Stimulated activated CD4-positive, alpha-beta T cell treated with anti-CD3 and anti-CD28 coated beads, Interleukin-15, amount 100 ng/mL, for 24 hours (primary cell): ENCODE measurements around the gene TMA7.
"Not testable (repeated sequence)": the region's sequence is repeated elsewhere in the genome, so short reads cannot be mapped to it uniquely, and the experiment has no call there.

ENCODE experiments used
- DNase-seq: peaks from one replicate; pipeline ENCODE4 v3.0.0-alpha.2; 2020

The TMA7 gene

GRCh38 chr3:48439820-48440589 lies at the start of gene TMA7, which contains the start of gene CCDC51:
TSS of gene TMA7 (plus strand) at chr3:48440257. CDS start at chr3:48440297, 40 bp downstream.
TSS of gene CCDC51 (minus strand) at chr3:48440119. CDS start at chr3:48435128, 4,991 bp downstream.
- peak; percentile 99 for DNase-seq

GRCh38 chr3:48394391-48394790 lies 45.7 kb upstream of the TMA7 start:
- DNase-seq = no peak

- DNase-seq = no peak
Measured at GRCh38 chr3:48395714-48396113, 44.3 kb upstream of the TMA7 start.

GRCh38 chr3:48397767-48398681 lies 42.0 kb upstream of the TMA7 start:
- no peak for DNase-seq

- DNase-seq = no peak
Measured at GRCh38 chr3:48398701-48399386, 41.2 kb upstream of the TMA7 start.

- no peak for DNase-seq
Measured at GRCh38 chr3:48399387-48400172, 40.5 kb upstream of the TMA7 start.

GRCh38 chr3:48400824-48401433 lies 39.1 kb upstream of the TMA7 start:
- peak; percentile 70 for DNase-seq

- not testable (repeated sequence) for DNase-seq
Measured at GRCh38 chr3:48401434-48401901, 38.6 kb upstream of the TMA7 start.

GRCh38 chr3:48402281-48402732 lies 37.8 kb upstream of the TMA7 start:
- DNase-seq = no peak

GRCh38 chr3:48402907-48403306 lies 37.1 kb upstream of the TMA7 start:
- no peak for DNase-seq

- DNase-seq = no peak
Measured at GRCh38 chr3:48403533-48404439, 36.3 kb upstream of the TMA7 start.

- no peak for DNase-seq
Measured at GRCh38 chr3:48404440-48405342, 35.4 kb upstream of the TMA7 start.

GRCh38 chr3:48405343-48405881 lies 34.6 kb upstream of the TMA7 start:
- no peak for DNase-seq

- DNase-seq = no peak
Measured at GRCh38 chr3:48405971-48406370, 34.1 kb upstream of the TMA7 start.

- DNase-seq = peak; percentile 0
Measured at GRCh38 chr3:48406443-48407431, 33.3 kb upstream of the TMA7 start.

GRCh38 chr3:48407542-48408099 lies 32.4 kb upstream of the TMA7 start:
- no peak for DNase-seq

GRCh38 chr3:48408823-48409281 lies 31.2 kb upstream of the TMA7 start:
- DNase-seq = peak; percentile 3
